Jurkat, Clone E6-1 (cell line): Measurements from ENCODE around the gene PAFAH1B2.

ENCODE experiments used
- DNase-seq: peaks from one replicate; pipeline ENCODE4 v3.0.0-alpha.2; 2011; ENCODE audit warnings: low read depth, low spot score
- H3K4me3 ChIP-seq: 2 replicates; pipeline ENCODE4 v1.5.1; 2011; ENCODE audit warnings: mild to moderate bottlenecking, low read length, control low read depth, moderate library complexity

PAFAH1B2 gene

GRCh38 chr11:117214404-117215110 lies 70.5 kb downstream of the PAFAH1B2 start:
- no peak overlapping the region for H3K4me3 ChIP-seq
- DNase-seq: no peak

DNA sequence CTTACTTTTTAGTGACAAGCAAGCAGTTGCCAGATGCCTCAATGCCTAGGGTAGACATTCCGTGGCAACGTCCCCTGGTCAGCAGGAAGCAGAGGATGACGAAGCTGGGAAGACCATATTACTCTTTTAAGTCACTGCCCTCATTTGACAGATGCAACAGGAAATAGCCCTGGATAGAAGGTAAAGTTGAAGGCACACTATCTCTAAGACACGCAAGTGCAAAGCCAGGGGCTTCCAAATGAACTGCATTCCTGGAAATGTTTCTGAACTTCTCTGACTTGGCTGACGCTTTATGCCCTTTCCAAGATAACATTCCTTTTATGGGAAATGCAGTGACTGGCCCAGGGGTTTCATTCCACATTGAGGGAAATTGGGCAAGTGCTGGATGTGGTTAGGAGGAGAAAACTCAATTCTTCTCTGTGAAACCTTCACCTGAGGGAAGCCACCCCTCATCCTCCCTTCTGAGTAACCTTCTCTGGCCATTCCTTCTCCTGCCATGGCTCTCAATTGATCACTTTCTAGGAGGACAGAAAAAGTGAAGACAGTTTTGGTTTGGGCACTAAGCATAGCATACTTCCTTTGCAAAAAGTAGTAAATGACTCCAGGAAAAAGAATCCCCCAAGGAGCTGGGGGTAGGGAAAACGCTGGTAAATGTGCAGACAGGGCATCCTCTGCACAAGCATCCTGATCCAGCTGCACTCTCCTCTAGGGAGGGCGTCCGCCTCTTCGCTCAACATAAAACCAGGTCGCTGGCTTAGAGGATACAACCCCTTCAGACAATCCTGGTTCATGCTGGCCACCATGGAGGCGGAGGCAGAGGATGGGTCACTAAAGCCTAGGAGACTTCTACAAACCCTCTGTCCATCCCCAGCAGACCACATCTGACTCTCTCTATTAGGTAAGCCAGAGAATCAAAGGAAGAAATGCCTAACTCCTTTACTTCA lies 73.3 kb downstream of the PAFAH1B2 start:
- H3K4me3 ChIP-seq: no peak overlapping the region
- no peak for DNase-seq

DNA sequence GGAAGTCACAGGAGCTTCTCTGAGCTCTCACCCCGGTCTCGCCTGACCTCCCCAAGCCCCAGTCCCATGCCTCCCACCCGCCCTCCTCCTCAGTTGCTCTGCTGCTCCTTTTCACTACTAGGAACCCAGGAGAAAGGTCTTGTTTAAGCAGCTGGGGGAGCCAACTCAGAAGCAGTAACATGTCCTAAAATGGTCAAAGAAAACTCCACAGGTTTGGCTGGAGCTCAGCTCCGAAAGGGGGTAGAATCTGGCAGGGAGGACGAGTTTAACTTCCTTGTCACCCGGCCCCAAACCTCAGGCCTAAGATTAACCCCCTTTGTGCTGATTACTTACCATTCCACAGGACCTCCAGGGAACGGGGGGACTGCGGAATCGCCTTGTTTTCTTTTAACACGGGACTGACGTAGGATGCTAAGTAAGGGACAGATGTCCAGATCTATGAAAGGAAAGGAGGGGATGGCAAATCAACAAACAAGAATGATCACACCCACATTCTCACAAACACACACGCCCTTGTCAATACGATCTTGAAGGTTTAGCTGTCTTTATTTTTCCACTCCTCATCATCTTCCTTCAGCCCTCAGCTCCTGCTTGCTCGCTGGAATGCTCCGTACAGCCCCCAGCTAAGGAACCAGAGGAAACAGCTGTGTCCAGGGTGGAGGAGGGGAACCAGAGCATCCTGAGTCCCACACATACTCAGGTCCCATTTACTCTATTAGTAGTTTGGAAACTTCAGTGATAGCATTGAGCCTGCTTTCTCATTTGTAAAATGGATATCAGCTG lies 74.2 kb downstream of the PAFAH1B2 start:
- DNase-seq: no peak
- no peak overlapping the region for H3K4me3 ChIP-seq

GRCh38 chr11:117219001-117219400 lies 74.9 kb downstream of the PAFAH1B2 start:
- no peak for DNase-seq

GRCh38 chr11:117219455-117219854 lies 75.4 kb downstream of the PAFAH1B2 start:
- no peak overlapping the region for H3K4me3 ChIP-seq
- no peak for DNase-seq

More at GRCh38 chr11:117219001-117219400, 74.9 kb downstream of the PAFAH1B2 start:
- no peak overlapping the region for H3K4me3 ChIP-seq

GRCh38 chr11:117219995-117220394 lies 75.9 kb downstream of the PAFAH1B2 start:
- DNase-seq: no peak
- H3K4me3 ChIP-seq: no peak overlapping the region

DNA sequence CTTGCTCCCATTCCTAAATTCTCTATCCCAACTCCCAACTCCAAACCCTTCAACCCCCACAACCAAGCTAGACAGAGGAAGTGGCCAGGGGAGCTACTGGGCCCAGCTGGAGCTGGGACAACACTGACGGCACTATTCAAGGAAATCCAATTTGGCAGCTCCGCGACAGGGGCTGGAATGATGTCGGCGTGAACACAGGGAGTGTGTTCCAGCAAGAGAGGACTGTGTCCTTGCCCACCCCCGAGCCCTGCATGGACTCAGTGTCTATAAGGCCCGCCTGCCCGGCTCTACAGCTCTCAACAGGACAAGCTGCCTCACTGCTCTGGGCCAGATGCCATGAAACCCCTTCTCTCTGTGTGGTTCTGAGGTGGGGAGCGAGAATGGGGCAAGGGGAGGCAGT lies 76.5 kb downstream of the PAFAH1B2 start:
- no peak overlapping the region for H3K4me3 ChIP-seq
- DNase-seq: no peak

DNA sequence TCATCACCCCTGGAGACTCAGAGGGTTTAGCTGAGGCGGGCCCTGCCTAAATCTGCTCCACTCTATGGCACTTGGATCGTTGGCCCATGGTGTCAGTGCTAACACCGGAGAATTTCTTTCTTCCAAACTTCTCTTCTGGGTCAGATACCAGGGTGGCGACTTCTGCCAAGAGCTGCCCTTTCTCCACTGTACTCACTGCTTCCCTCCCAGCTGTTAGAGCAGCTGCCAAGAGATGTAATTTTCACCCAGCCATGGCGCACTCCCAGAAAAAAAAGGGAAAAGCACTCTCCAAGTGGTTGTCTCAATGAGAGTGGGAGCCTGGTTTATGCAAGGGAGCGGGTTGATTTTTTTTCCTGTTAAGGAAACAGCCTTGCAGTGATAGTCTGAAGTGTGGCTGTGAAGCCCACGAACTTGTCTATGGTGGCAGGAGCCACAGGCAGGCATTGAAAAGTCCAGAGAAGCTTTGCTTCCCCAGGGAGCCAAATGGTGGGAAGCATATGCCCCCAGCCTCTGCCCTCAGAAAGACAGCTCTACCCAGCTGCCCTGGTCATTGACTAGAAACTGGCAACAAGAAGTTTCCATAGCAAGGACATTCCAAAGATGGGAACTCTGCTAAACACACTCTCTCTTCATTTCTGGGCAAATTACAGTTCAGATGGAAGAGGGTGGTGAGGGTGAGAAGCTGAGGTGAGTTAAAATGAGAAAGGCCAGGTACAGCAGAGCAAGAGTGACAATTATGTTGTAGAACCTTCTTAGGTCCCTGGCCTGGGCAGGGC lies 77.1 kb downstream of the PAFAH1B2 start:
- H3K4me3 ChIP-seq: no peak overlapping the region
- no peak for DNase-seq

DNA sequence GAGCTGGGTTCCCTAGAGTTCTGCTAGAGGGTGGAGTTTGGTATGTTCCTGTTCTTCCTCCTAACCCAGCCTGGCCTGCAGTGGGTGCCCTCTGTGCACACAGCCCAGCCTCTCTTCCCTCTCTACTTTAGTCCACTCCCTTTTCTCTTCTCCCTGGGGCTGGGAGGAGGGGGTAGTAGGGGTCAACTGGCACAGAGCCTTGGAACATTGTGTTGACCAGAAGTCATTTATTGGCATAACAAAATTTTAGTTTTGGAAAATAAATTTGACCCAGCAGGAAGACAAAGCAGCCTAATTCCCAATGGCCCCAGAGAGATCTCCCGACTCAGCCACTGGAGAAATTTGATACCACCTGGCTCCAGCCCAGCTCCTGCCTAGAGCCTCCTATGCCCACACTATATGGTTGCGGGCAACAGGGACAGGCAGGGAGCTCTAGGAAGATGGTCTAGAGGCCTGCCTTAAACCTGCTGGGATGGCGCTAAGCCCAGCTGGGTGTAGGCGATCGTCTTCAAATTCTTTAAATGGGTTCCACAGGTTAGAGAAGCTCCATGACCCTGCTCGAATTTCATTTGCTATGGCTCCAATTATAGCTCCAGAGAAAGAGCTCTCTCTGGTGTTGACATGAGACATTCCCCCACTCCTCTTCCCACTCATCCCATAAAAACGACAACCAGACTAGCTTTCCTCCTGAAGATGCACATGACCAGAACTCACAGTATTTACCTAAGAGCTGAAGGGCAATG lies 77.9 kb downstream of the PAFAH1B2 start:
- DNase-seq: no peak
- H3K4me3 ChIP-seq: no peak overlapping the region

DNA sequence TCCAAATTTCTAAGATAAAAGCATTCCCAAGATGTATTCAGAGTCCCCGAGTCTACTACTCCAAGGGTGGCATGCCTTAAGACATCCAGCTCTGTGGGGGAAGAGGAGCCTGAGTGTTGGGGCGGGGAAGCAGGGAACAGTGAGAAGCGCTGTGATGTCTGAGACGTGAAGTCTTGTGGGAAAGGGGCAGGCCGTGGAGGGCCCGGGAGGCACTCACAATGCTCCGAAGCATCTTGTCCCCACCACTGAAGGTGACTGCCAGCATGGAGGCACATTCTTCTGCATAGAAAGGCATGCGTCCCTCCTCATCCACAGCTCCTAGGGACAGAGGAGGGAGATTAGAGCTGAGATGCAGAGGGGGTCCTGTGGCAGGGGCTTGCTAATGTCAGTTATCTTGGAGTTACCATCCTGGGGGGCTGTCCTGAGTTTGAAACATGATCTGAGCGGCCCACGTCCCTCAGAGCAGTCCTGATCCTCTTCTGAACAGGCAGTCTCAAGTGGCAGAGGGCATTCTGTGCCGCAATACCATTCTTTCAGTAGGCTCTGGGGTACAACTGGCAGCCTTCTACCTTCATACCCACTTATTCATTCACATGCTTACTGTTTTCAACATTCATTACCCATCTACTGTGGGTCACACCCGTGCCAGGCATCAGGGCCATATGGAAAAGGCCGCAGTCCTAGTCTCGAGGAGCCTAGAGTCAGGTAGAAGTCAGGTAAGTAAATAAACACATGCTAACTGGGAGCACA lies 79.1 kb downstream of the PAFAH1B2 start:
- no peak overlapping the region for H3K4me3 ChIP-seq
- DNase-seq: no peak

DNA sequence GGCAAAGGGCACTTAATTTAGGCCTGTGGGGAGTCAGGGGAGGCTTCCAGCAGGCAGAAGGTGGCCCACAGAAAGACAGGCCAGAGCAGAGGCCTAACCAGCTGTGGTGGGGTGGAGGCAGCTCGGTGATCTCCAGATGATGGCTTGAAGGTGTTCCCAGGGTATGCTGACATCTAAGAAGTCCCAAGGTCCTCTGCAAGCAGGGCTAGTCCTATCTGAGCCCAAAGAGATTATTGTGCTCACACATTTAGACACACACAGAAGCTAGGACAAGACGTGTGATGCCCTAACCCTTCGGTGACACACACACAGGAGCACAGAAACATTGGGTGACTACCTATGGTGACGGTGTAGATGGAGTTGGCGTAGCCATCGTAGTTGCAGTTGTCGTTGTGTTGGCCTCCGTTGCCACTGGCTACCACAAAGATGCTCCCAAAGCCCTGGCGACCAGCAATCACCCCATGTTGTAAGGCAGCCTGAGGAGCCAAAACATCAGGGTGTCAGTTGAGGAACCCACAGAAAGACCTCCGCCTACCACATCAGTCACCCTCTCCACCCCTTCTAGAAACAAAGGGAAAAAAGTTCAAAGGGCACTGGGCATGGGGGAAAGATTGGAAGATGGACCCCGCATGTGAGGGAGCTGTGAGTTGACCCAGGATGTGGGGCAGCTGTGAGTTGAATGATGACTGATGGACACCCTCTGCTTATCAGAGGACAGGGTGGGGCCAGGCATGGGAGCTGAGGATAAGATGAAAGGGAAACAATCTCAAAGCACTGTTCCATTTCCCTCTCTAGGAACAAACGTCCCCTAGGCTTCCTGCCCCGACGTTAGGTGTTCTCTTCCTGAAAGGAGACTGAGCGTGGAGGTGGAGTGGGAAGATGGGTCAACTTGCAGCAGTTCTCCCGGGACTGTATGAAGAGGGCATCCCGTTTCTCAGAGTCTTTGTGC lies 79.9 kb downstream of the PAFAH1B2 start:
- no peak for DNase-seq
- H3K4me3 ChIP-seq: no peak overlapping the region

DNA sequence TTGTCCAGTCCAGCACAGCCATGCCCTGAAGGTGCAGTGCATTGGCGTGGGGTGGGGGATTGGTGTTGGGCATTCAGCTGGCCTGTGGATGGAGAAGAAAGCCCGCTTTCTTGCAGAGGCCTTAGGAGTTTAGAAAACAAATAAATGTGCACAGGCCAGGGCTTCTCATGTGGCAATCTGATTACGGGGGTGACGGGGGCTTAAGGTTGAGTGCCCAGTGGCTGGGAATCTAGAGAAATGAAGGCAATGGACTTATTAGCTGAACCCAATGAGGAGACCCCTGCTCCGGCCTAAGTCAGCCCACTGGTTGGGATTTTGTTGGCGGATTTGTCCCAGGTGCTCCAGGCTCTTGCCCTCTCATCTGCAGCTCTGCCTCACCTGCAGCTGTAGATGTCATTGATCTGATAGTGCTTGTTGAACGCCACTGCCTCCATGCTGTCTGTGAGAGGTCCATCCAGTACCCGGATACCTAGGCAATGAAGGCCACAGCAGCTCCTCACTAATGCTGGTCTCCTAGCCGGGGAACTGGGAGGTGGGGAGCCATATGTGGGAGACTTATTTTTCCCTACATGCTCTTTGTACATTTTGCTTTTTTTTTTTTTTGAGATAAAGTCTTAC lies 81.6 kb downstream of the PAFAH1B2 start:
- DNase-seq: no peak
- no peak overlapping the region for H3K4me3 ChIP-seq
